GM19438 (cell line): ENCODE data around the gene TICAM1.
"Not testable (repeated sequence)": the region's sequence is repeated elsewhere in the genome, so short reads cannot be mapped to it uniquely, and the experiment has no call there.

Experiments
- ATAC-seq: cut with Tn5 transposase; IDR thresholded peaks from one replicate; pipeline ENCODE4 v1.9.1; 2021; ENCODE audit warnings: low read depth; ENCODE audit not compliant: unreplicated experiment

The TICAM1 gene

GRCh38 chr19:4845975-4846374, 14.5 kb upstream of the TICAM1 start:
- ATAC-seq, result not testable (repeated sequence)

- ATAC-seq, result no peak
These were observed 13.1 kb upstream of the TICAM1 start for GRCh38 chr19:4844348-4845179.

DNA sequence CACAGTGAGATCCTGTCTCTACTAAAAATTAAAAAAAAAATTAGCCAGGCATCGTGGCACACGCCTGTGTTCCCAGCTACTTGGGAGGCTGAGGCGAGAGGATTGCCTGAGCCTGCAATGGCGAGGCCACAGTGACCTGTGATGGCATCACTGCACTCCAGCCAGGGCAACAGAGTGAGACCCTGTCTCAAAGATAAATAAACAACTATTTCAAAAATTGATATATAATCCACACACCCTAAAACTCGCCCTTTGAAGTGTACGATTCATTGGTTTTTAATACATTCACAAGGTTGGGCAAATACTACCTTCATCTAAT, 12.1 kb upstream of the TICAM1 start:
- ATAC-seq, result no peak

DNA sequence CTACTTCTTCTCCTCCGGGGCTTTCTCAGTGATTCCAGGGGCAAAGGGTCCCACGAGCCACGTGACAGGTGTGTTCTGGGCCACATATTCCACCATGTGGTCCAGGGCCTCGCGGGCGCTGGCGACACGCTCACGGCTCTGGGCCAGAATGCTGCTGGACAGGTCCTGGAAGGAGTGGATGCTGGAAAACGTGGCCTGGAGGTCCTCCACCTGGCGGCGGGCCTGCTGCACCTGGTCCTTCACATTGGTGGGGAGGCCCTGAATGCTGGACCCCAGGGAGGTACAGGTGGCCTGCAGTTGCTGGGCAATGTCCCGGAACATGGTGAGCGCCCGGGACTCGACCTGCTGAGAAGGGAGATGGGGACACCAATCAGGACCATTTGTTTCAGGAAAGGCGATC, 7.7 kb upstream of the TICAM1 start:
- ATAC-seq, result no peak

DNA sequence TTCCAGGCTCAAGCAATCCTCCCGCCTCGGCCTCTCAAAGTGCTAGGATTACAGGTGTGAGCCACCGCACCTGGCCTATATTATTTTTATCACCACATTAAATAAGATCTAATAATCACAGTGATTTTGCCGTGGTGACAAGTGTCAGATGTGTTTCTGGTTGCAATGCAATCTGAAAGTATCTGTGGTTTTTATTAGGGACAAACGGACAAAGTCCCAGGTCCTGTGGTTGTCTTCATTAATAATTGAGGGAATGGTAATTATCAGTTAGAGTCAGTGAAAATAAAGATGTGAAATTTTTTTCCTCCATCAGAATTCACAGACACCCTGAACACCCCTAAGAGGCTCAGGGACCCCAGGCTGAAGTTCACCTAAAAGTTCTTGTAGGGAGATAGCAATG, 1.3 kb upstream of the TICAM1 start:
- no peak for ATAC-seq

DNA sequence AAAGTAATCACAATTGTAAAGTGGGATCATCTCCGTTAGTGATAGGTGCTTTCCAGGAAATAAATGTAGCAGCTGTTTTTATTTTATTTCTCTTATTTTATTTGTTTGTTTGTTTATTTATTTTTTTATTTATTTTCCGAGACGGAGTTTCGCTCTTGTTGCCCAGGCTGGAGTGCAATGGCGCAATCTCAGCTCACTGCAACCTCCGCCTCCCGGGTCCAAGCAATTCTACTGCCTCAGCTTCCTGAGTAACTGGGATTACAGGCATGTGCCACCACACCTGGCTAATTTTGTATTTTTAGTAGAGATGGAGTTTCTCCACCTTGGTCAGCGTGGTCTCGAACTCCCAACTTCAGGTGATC, 448 bp upstream of the TICAM1 start:
- ATAC-seq, result not testable (repeated sequence)

DNA sequence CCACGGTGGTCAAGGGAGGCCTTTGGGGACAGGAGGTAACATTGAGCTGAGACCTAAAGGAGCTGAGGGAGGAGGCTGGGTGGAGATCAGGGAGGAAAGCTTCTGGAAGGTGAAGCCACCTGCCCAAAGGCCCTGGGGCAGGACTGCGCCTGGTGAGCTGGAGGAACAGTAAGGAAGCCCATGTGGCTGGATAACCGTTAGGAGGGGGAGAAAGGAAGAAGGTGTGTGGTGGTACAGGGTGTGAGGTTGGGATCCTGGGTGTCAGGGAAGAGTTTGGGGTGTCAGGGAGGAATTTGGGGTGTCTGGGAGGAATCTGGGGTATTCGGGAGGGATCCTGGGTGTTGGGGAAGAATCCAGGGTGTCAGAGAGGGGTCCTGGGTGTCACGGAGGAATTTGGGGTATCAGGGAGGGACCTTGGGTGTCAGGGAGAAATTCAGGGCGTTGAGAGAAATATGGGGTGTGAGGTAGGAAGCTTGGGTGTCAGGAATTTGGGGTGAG, 695 bp downstream of the TICAM1 start:
- no peak for ATAC-seq

DNA sequence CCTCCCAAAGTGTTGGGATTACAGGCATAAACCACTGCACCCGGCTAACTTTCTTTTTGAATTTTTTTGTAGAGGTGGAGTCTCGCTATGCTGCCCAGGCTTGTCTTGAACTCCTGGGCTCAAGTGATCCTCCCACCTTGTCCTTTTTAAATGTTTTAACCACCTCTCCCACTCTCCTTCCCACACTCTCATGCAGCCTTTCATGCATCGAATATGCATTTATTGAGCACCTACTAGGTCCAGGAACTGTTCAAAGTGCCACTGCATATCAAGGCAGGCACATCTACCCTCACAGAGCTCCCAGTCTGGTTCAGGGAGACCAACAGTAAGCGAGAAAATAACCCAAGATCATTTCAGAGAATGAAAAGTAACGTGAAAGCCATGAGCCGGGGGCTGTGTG, 1.2 kb downstream of the TICAM1 start:
- ATAC-seq, result no peak

- no peak for ATAC-seq
These were observed 2.4 kb downstream of the TICAM1 start for GRCh38 chr19:4829001-4829712.

GRCh38 chr19:4823577-4823976, 7.9 kb downstream of the TICAM1 start:
- no peak for ATAC-seq

DNA sequence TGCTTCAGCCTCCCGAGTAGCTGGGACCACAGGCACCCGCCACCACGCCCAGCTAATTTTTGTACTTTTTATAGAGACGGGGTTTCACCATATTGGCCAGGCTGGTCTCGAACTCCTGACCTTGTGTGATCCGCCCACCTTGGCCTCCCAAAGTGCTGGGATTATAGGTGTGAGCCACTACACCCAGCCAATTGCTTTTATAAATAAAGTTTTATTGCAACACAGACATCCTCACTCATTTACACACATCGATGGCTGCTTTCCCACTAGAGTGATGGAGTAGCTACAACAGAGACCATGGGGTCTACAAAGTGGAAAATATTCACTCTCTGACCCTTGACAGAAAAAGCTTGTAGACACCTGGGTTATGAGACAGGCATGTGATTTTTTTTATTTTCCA, 9.2 kb downstream of the TICAM1 start:
- not testable (repeated sequence) for ATAC-seq

DNA sequence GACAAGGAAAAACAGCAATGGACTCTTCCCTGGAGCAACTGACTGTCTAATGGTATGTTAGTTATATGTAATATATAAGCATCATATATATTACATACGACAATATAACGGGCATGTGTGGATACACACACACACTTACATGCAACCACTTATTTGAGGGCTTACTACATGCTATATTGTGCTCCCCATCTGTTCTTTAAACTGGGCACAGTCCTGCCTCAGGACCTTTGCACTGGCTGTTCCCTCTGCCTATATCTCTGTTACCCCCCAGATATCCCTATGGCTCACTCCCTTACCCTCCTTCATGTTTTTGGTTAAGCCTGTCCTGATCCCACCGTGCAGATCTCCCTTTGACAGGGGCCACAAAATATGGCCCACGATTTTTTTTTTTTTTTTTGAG, 10.2 kb downstream of the TICAM1 start:
- ATAC-seq, result no peak

DNA sequence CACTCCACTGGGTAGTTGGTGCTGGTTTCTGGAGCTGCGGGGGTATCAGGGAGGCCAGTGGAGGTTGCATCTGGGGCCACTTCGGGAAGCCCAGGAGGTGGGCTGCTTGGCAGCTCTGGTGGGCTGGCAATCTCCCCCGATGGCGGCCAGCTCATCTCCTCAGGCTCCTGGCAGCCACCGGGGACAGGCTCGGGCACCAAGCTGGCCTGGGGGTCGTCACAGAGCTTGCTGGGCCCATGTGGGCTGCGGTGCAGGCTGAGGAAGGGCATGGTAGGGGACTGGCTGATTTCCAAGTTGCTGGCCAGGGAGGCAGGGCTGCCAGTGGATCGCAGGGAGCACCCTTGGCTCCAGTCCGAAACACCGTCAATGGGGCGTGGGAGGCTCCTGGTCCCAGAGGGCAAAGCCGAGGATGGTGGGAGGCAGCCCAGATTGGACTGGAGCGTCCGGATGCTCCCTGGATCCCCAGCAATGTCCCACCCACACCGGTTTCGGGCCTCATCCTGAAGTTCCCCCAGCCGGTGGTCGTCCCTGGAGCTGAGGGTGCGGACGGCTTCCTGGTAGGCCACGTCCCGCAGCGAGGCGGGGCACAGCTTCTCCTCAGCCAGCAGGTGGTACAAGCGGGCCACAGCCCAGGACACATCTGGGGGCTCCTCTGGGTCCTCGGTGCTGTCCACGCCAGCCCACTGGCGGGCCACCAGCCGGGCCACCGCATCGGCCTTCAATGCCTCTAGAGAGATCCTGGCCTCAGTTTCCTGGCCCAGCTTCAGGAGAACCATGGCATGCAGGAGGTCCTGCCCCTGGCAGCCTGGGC, 13.8 kb downstream of the TICAM1 start:
- ATAC-seq, result no peak

DNA sequence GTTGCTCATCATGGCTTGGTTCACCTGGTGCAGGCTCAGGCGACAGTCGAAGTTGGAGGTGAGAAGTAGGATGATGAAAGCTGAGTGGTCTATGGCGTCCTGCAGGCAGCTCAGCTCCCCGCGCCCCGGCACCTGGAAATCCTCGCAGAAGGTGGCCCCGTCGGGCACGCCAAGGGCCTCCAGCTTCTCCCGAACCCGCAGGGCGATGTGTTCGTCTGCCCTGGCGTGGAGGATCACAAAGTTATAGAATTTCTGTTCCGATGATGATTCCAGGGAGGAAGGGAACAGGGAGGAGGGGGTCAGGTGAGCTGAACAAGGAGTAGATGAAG, 14.6 kb downstream of the TICAM1 start:
- ATAC-seq, result no peak

GRCh38 chr19:4816202-4816949, 15.1 kb downstream of the TICAM1 start:
- no peak for ATAC-seq

DNA sequence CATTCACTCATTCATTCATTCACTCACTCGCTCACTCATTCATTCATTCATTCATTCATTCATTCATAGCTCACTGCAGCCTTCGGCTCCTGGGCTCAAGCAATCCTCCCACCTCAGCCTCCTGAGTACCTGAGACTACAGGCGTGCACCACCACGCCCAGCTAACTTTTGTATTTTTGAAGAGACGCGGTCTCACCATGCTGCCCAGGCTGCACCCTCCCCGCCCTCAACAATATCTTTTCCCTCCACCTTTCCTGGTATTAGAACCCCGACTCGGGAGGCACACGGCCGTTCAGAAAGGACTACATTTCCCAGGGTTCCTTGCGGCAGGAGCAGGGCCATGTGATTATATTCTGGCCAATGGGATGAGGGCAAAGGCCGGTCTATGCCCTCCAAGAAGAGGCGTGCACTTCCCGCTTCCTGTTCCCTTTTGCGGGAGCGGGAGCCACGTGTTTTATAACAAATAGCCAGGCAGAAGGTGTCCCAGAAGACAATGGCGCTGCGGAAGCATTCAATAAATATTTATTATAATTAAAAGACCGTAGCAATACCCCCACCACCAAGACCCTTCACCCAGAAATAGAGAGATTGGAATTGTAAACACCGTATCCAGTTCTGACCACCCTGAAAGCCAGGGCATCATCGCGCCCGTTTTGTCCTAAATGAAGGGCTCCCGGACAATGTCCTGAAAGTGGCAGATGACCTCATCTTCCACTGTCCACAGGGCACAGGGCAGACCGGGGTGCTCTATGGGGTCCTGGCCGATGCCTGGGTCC, 15.9 kb downstream of the TICAM1 start:
- no peak for ATAC-seq

- ATAC-seq, result no peak
These were observed 16.7 kb downstream of the TICAM1 start for GRCh38 chr19:4814625-4815425.

- no peak for ATAC-seq
These were observed 20.0 kb downstream of the TICAM1 start for GRCh38 chr19:4811328-4812131.
